ENCODE data around the gene ERC1. TPM values are rescaled to one million over a fixed set of nuclear protein-coding genes. Genes with fewer than 3 reads are reported as not detected.

ERC1 gene
- total RNA-seq, 2 donors from 2014 or later, result 26.9 to 41.9 TPM

- Histone ChIP-seq H3K4me1 (no peaks in the 10 kb centered on the region), H3K36me3 (no peaks in the 10 kb centered on the region), H3K27ac (no peak overlapping the region), H3K4me3 (no peak overlapping the region), H3K9me3 (no peaks in the 10 kb centered on the region), H3K9ac (ENCODE audit: low read depth in 2 of 2, low read length in 2 of 2) (no peak overlapping the region), H3K27me3 (no peaks in the 10 kb centered on the region)
- intact Hi-C loops (cut with DNase I), result no loop called here
- DNase-seq, result no peak
- no peak for TF ChIP-seq CTCF (IDR thresholded peaks at IDR 0.05)
Observed at GRCh38 chr12:1362143-1362662, 371.2 kb downstream of the ERC1 start.

GRCh38 chr12:1365703-1366102 is 374.7 kb downstream of the ERC1 start:
- Histone ChIP-seq H3K27me3 (no peaks in the 10 kb centered on the region), H3K4me1 (no peaks in the 10 kb centered on the region), H3K36me3 (no peaks in the 10 kb centered on the region), H3K4me3 (no peak overlapping the region), H3K27ac (no peak overlapping the region), H3K9ac (ENCODE audit: low read depth in 2 of 2, low read length in 2 of 2) (no peak overlapping the region), H3K9me3 (no peaks in the 10 kb centered on the region)
- no peak for DNase-seq
- intact Hi-C loops (cut with DNase I), result no loop called here
- TF ChIP-seq CTCF (IDR thresholded peaks at IDR 0.05), result no peak

GRCh38 chr12:1367331-1368291 is 376.6 kb downstream of the ERC1 start:
- Histone ChIP-seq H3K9me3 (no peaks in the 10 kb centered on the region), H3K36me3 (no peaks in the 10 kb centered on the region), H3K27ac (no peak overlapping the region), H3K4me3 (no peak overlapping the region), H3K9ac (ENCODE audit: low read depth in 2 of 2, low read length in 2 of 2) (no peak overlapping the region), H3K27me3 (no peaks in the 10 kb centered on the region), H3K4me1 (no peaks in the 10 kb centered on the region)
- intact Hi-C loops (cut with DNase I), result no loop called here
- no peak for DNase-seq
- TF ChIP-seq CTCF (IDR thresholded peaks at IDR 0.05), result no peak

GRCh38 chr12:1369460-1369859 is 378.4 kb downstream of the ERC1 start:
- intact Hi-C loops (cut with DNase I), result no loop called here
- no peak overlapping the region for H3K4me3 ChIP-seq
- H3K27ac ChIP-seq, result no peak overlapping the region
- H3K27me3 ChIP-seq, result no peaks in the 10 kb centered on the region
- no peak for DNase-seq
- no peaks in the 10 kb centered on the region for H3K4me1 ChIP-seq
- no peak overlapping the region for H3K9ac ChIP-seq (ENCODE audit: low read depth in 2 of 2, low read length in 2 of 2)
- H3K9me3 ChIP-seq, result no peaks in the 10 kb centered on the region
- TF ChIP-seq CTCF (IDR thresholded peaks at IDR 0.05), result no peak
- H3K36me3 ChIP-seq, result no peaks in the 10 kb centered on the region

- no peak overlapping the region for H3K9ac ChIP-seq (ENCODE audit: low read depth in 2 of 2, low read length in 2 of 2)
- H3K27ac ChIP-seq, result no peak overlapping the region
- H3K27me3 ChIP-seq, result no peaks in the 10 kb centered on the region
- no peaks in the 10 kb centered on the region for H3K9me3 ChIP-seq
- no peak for DNase-seq
- H3K36me3 ChIP-seq, result no peaks in the 10 kb centered on the region
- H3K4me3 ChIP-seq, result no peak overlapping the region
- no peaks in the 10 kb centered on the region for H3K4me1 ChIP-seq
- TF ChIP-seq CTCF (IDR thresholded peaks at IDR 0.05), result no peak
- intact Hi-C loops (cut with DNase I), result no loop called here
Observed at GRCh38 chr12:1369938-1370500, 379.0 kb downstream of the ERC1 start.

Measured in colonic mucosa (tissue), 4 donors.